HEK293T (cell line): ENCODE results near the gene TMEM38B.

Experiments
- ARNT ChIP-seq: fragments of 450-650 bp; IDR thresholded peaks from 2 replicates; pipeline ENCODE4 v1.6.1; 2017; ENCODE audit warnings: mild to moderate bottlenecking
- BHLHE40 ChIP-seq: fragments of 450-650 bp; IDR thresholded peaks from 2 replicates; pipeline ENCODE4 v1.6.1; 2016; ENCODE audit warnings: mild to moderate bottlenecking, moderate library complexity, borderline replicate concordance
- ELF4 ChIP-seq: fragments of 450-650 bp; IDR thresholded peaks from 2 replicates; pipeline ENCODE4 v1.6.1; 2017; ENCODE audit warnings: antibody characterized with exemption
- FOXA1 ChIP-seq: fragments of 450-650 bp; IDR thresholded peaks from 2 replicates; pipeline ENCODE4 v1.6.1; 2016; ENCODE audit warnings: mild to moderate bottlenecking
- FOXM1 ChIP-seq: fragments of 450-650 bp; IDR thresholded peaks from 2 replicates; pipeline ENCODE4 v1.6.1; 2017; ENCODE audit warnings: mild to moderate bottlenecking, borderline replicate concordance
- HDGF ChIP-seq: fragments of 450-650 bp; IDR thresholded peaks from 2 replicates; pipeline ENCODE4 v1.6.1; 2017; ENCODE audit warnings: antibody characterized with exemption, borderline replicate concordance
- L3MBTL2 ChIP-seq: fragments of 450-650 bp; conservative IDR thresholded peaks from 2 replicates; pipeline ENCODE4 v1.6.1; 2016; ENCODE audit warnings: mild to moderate bottlenecking
- SP1 ChIP-seq: fragments of 450-650 bp; IDR thresholded peaks from 2 replicates; pipeline ENCODE4 v1.6.1; 2017
- SUZ12 ChIP-seq: fragments of 450-650 bp; IDR thresholded peaks from 2 replicates; pipeline ENCODE4 v1.6.1; 2016; ENCODE audit warnings: mild to moderate bottlenecking
- ZNF384 ChIP-seq: fragments of 450-650 bp; IDR thresholded peaks from 2 replicates; pipeline ENCODE4 v1.6.1; 2016
- TF ChIP-seq, protein P1 (sequence below): fragments of 450-650 bp; IDR thresholded peaks from 2 replicates; pipeline ENCODE4 v1.6.1; 2016

DNA sequence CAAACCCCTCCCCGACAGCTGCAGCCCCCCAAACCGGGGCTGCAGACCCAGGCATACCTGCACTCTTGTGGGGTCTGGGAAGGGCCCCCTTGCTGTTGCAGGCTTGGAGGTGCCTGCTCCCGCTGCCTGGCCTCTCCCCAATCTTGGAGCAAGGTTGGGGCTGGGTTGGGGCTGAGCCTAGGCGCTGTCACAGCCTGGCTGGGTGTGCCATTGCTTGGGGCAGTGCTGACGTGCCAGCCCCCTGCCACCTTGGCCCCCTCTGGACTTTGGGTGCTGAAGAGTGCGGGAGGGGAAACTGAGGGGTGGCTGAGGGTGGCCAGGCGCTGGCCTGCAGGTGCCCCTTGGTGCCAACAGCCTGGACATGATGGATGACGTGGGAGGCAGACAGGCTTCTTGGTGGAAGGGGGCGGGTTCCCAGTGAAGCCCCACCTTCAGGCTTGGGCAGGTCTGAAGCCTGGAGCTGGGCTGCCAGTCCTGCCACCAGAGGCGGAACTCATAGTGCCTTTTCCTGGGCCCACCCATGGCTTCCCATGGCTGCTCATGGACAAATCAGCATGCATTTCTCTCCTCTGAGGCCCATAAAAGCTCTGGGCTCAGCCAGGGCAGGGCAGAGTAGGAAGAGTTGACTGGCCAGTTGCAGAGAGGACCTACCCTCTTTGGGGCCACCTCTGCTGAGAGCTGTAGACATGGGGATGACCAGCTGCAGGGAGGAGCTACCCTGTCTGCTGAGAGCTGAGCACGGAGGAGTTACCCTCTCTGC is 19.1 kb downstream of the TMEM38B start:
- no peak for TF ChIP-seq SUZ12
- no peak for TF ChIP-seq SP1
- TF ChIP-seq, protein P1, sequence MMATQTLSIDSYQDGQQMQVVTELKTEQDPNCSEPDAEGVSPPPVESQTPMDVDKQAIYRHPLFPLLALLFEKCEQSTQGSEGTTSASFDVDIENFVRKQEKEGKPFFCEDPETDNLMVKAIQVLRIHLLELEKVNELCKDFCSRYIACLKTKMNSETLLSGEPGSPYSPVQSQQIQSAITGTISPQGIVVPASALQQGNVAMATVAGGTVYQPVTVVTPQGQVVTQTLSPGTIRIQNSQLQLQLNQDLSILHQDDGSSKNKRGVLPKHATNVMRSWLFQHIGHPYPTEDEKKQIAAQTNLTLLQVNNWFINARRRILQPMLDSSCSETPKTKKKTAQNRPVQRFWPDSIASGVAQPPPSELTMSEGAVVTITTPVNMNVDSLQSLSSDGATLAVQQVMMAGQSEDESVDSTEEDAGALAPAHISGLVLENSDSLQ: no peak
- no peak for TF ChIP-seq ARNT
- TF ChIP-seq ELF4: no peak
- no peak for TF ChIP-seq FOXM1
- TF ChIP-seq HDGF: no peak
- no peak for TF ChIP-seq FOXA1
- TF ChIP-seq BHLHE40: no peak
- no peak for TF ChIP-seq L3MBTL2
- TF ChIP-seq ZNF384: no peak
